CD14-positive monocyte (primary cell): ENCODE measurements around the gene RASAL2. TPM values are rescaled to one million over a fixed set of nuclear protein-coding genes. Genes with fewer than 3 reads are reported as not detected.

Experiments used
- DNase-seq, 3 donors: peaks; one replicate each; pipeline ENCODE4 v3.0.0-alpha.2; 2011 to 2022
- H2AFZ ChIP-seq: 2 replicates; pipeline ENCODE4 v1.6.0; 2012; ENCODE audit warnings: mild to moderate bottlenecking, low read depth, low read length, inconsistent platforms; ENCODE audit not compliant: insufficient read depth, poor library complexity, severe bottlenecking
- H3K27ac ChIP-seq, 2 donors: 1 replicate in 1 of 2; 2 replicates in 1 of 2; pipeline ENCODE4 v1.5.1; 2012 to 2013; ENCODE audit warnings: low read length in 2 of 2, control low read depth in 1 of 2, inconsistent platforms in 1 of 2, low read depth in 1 of 2, mild to moderate bottlenecking in 1 of 2
- H3K27me3 ChIP-seq, 2 donors: one replicate each; pipeline versions ENCODE4 v1.6.0 to v1.6.1; 2011 to 2013; ENCODE audit warnings: low read length in 2 of 2; ENCODE audit not compliant: control insufficient read depth in 2 of 2, insufficient read depth in 2 of 2
- H3K36me3 ChIP-seq, 2 donors: replicated peaks in 1 of 2; 1 replicate in 1 of 2; 2 replicates in 1 of 2; pipeline versions ENCODE4 v1.5.1 to v1.6.1; 2012 to 2013; ENCODE audit warnings: low read length in 2 of 2, control low read depth in 1 of 2, inconsistent platforms in 1 of 2, mild to moderate bottlenecking in 1 of 2; ENCODE audit not compliant: insufficient read depth in 2 of 2, control insufficient read depth in 1 of 2
- H3K4me1 ChIP-seq, 2 donors: 1 replicate in 1 of 2; 2 replicates in 1 of 2; pipeline versions ENCODE4 v1.5.1 to v1.6.1; 2012 to 2013; ENCODE audit warnings: low read length in 2 of 2, control low read depth in 1 of 2, inconsistent platforms in 1 of 2, mild to moderate bottlenecking in 1 of 2, moderate library complexity in 1 of 2; ENCODE audit not compliant: insufficient read depth in 2 of 2, control insufficient read depth in 1 of 2
- H3K4me2 ChIP-seq: replicated peaks from 2 replicates; pipeline ENCODE3; 2012; ENCODE audit warnings: low read length, moderate library complexity, mild to moderate bottlenecking; ENCODE audit not compliant: poor library complexity, severe bottlenecking; ENCODE audit errors: extremely low read depth
- H3K4me3 ChIP-seq, 3 experiments: fragments of 200-600 bp in 1 of 3; sonication (generic) in 1 of 3; replicated peaks in 1 of 3; 1 replicate in 2 of 3; 2 replicates in 1 of 3; pipeline ENCODE4 v1.5.1; 2011 to 2013; ENCODE audit warnings: low read length in 3 of 3, mild to moderate bottlenecking in 3 of 3, control low read depth in 2 of 3, low read depth in 2 of 3, inconsistent platforms in 1 of 3, moderate library complexity in 1 of 3
- H3K79me2 ChIP-seq: 2 replicates; pipeline ENCODE4 v1.6.0; 2012; ENCODE audit warnings: mild to moderate bottlenecking, control low read depth, inconsistent platforms, low read length, moderate library complexity; ENCODE audit not compliant: insufficient read depth
- H3K9ac ChIP-seq: 2 replicates; pipeline ENCODE4 v1.6.0; 2017; ENCODE audit warnings: low read length, mild to moderate bottlenecking; ENCODE audit not compliant: insufficient read depth, poor library complexity, severe bottlenecking
- H3K9me3 ChIP-seq, 2 donors: replicated peaks in 1 of 2; 1 replicate in 1 of 2; 2 replicates in 1 of 2; pipeline versions ENCODE4 v1.5.1 to v1.6.1; 2012 to 2013; ENCODE audit warnings: low read length in 2 of 2, control low read depth in 1 of 2; ENCODE audit not compliant: control insufficient read depth in 1 of 2, insufficient read depth in 1 of 2
- H4K20me1 ChIP-seq: 2 replicates; pipeline ENCODE4 v1.6.0; 2012; ENCODE audit warnings: mild to moderate bottlenecking, low read length, control low read depth, moderate library complexity; ENCODE audit not compliant: insufficient read depth
- H3K27ac Mint-ChIP-seq, 7 donors: one replicate each; pipeline ENCODE4 v1.8.0; 2020; ENCODE audit warnings: mild to moderate bottlenecking in 7 of 7, mixed read lengths in 7 of 7, moderate library complexity in 6 of 7, inconsistent platforms in 2 of 7
- H3K27me3 Mint-ChIP-seq, 3 donors: one replicate each; pipeline ENCODE4 v1.8.0; 2021 to 2022; ENCODE audit warnings: low read depth in 3 of 3, mild to moderate bottlenecking in 3 of 3, mixed read lengths in 3 of 3, moderate library complexity in 3 of 3, inconsistent platforms in 1 of 3
- H3K36me3 Mint-ChIP-seq, 2 donors: one replicate each; pipeline ENCODE4 v1.8.0; 2020; ENCODE audit warnings: mixed read lengths in 2 of 2, inconsistent platforms in 1 of 2, mild to moderate bottlenecking in 1 of 2
- H3K4me1 Mint-ChIP-seq: one replicate; pipeline ENCODE4 v1.8.0; 2020; ENCODE audit warnings: mild to moderate bottlenecking, mixed read lengths
- H3K4me3 Mint-ChIP-seq, 2 donors: one replicate each; pipeline ENCODE4 v1.8.0; 2020; ENCODE audit warnings: mild to moderate bottlenecking in 2 of 2, mixed read lengths in 2 of 2, moderate library complexity in 1 of 2
- H3K9me3 Mint-ChIP-seq, 7 donors: one replicate each; pipeline ENCODE4 v1.8.0; 2020 to 2022; ENCODE audit warnings: mixed read lengths in 7 of 7, mild to moderate bottlenecking in 6 of 7, moderate library complexity in 6 of 7, inconsistent platforms in 2 of 7
- WGBS: methylation state at CpG from one replicate; pipeline ENCODE4 v1.1.5; 2013; ENCODE audit warnings: missing lambda C conversion rate; ENCODE audit not compliant: insufficient coverage; 5-methylcytosine and 5-hydroxymethylcytosine counted together
- intact Hi-C, 2 donors: fragments of 100-400 bp; cut with micrococcal nuclease; formaldehyde crosslinking; loops; one replicate each; pipeline versions ENCODE4 v1.15.0 to v1.15.1; 2023
- polyA plus RNA-seq, 3 donors: library from polyadenylated mRNA; depleted of rRNA in 1 of 3; unstranded in 2 of 3; stranded (reverse) in 1 of 3; fragments of 300-500 nt in 2 of 3; fragments of >200 nt in 1 of 3; fragmentation: Illumina TruSeq in 2 of 3; gene quantifications; 1 replicate in 2 of 3; 2 replicates in 1 of 3; pipeline ENCODE4 v1.2.3, GENCODE V29; 2012 to 2021
- TF ChIP-seq, protein P1 (sequence below): fragments of 200-600 bp; IDR thresholded peaks from one replicate; pipeline ENCODE4 v1.8.0; 2022; ENCODE audit warnings: antibody characterized with exemption, mild to moderate bottlenecking

Gene RASAL2
- polyA plus RNA-seq, 3 donors: 0.15 to 1.00 (median 0.63) TPM

DNA sequence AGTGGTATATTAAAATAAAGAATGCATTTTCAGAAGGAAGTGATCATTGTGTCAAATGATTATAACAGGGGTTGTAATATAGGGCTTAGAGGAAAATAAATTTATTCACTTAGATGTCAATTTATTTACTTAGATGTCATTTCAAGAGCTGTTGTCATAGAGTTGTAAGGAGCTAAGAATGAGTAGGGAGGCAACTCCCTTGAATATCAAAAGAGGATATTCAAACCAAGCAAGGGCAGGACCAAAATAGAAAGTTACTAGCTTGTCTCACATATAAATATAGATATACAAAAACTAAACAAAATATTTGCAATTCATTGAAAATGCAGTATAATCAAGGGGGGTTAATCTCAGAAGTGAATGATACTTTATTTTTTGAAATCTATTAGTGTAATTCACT lies 16.0 kb upstream of the RASAL2 start:
- Histone ChIP-seq H3K4me1 (no peaks in the 10 kb centered on the region), H3K9me3 (no peaks in the 10 kb centered on the region), H4K20me1 (no peaks in the 10 kb centered on the region), H3K27ac (no peak overlapping the region), H3K27me3 (no peaks in the 10 kb centered on the region), H3K9ac (no peak overlapping the region), H3K36me3 (no peaks in the 10 kb centered on the region), H3K4me3 (no peak overlapping the region), H3K4me2 (no peak overlapping the region), H2AFZ (no peak overlapping the region), H3K79me2 (no peaks in the 10 kb centered on the region)
- Mint-ChIP-seq H3K9me3 (peaks cover 0 to 3% (median 0%) of the 10 kb centered on the region in 7 donors), H3K4me1 (no peaks in the 10 kb centered on the region), H3K4me3 (no peak overlapping the region), H3K27ac (no peak overlapping the region), H3K27me3 (peaks cover 2% of the 10 kb centered on the region in 3 donors), H3K36me3 (no peaks in the 10 kb centered on the region)
- DNase-seq: no peak
- intact Hi-C loops: no loop called here
- TF ChIP-seq, protein P1, sequence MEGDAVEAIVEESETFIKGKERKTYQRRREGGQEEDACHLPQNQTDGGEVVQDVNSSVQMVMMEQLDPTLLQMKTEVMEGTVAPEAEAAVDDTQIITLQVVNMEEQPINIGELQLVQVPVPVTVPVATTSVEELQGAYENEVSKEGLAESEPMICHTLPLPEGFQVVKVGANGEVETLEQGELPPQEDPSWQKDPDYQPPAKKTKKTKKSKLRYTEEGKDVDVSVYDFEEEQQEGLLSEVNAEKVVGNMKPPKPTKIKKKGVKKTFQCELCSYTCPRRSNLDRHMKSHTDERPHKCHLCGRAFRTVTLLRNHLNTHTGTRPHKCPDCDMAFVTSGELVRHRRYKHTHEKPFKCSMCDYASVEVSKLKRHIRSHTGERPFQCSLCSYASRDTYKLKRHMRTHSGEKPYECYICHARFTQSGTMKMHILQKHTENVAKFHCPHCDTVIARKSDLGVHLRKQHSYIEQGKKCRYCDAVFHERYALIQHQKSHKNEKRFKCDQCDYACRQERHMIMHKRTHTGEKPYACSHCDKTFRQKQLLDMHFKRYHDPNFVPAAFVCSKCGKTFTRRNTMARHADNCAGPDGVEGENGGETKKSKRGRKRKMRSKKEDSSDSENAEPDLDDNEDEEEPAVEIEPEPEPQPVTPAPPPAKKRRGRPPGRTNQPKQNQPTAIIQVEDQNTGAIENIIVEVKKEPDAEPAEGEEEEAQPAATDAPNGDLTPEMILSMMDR: no peak

DNA sequence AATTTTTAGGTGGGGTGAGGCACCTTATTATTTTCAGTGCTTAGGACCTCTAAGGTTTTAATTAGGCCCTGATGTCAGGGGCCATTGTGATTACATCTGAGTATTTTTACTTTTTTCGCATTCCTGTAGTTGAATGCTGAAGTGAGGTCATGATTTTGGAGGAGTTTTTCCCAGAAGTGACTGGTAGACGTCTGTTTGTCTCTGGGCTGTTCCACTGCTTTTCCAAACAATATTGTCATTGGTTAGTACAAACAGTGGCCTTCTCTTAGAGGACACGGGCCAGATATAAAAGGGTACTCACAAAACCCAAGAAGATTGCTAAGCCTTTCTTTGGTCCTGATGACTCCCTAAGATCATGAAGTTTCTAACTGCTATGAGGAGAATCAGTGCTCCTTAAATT lies 7.6 kb upstream of the RASAL2 start:
- TF ChIP-seq, protein P1: no peak
- H3K27me3 ChIP-seq: no peaks in the 10 kb centered on the region
- Mint-ChIP-seq H3K4me1 (no peaks in the 10 kb centered on the region), H3K9me3 (peaks cover 0 to 8% (median 0%) of the 10 kb centered on the region in 7 donors), H3K36me3 (no peaks in the 10 kb centered on the region), H3K27me3 (peaks cover 1 to 4% (median 2%) of the 10 kb centered on the region in 3 donors), H3K27ac (no peak overlapping the region), H3K4me3 (no peak overlapping the region)
- no peak for DNase-seq
- no peak overlapping the region for H3K27ac ChIP-seq
- no peaks in the 10 kb centered on the region for H3K4me1 ChIP-seq
- H3K4me3 ChIP-seq: no peak overlapping the region
- no peaks in the 10 kb centered on the region for H3K9me3 ChIP-seq
- H4K20me1 ChIP-seq: no peaks in the 10 kb centered on the region
- no peak overlapping the region for H2AFZ ChIP-seq
- H3K79me2 ChIP-seq: no peaks in the 10 kb centered on the region
- H3K9ac ChIP-seq: no peak overlapping the region
- intact Hi-C loops: no loop called here
- H3K4me2 ChIP-seq: no peak overlapping the region
- 100% methylated on average over 1 of the region's 3 CpGs for WGBS
- H3K36me3 ChIP-seq: no peaks in the 10 kb centered on the region
